Endothelial cell of umbilical vein (primary cell): ENCODE measurements around the gene RAB3B. TPM values are rescaled to one million over a fixed set of nuclear protein-coding genes. Genes with fewer than 3 reads are reported as not detected.

Experiments
- BruUV-seq: library from RNA; stranded (reverse); fragments of 400-500 nt; replicated peaks from 2 replicates; lab custom pipeline; 2021; lab: Mats Ljungman, UMichigan
- CTCF ChIA-PET: fragments of 300-600, 350-600 bp; sonication (Branson Sonifier 250); formaldehyde crosslinking; loops from one replicate; lab custom pipeline; 2021; ENCODE audit warnings: antibody characterized with exemption, inconsistent platforms; lab: Charles Lee
- POLR2A ChIA-PET: fragments of 300-600, 350-600 bp; sonication (Branson Sonifier 250); formaldehyde crosslinking; loops from one replicate; lab custom pipeline; 2021; ENCODE audit warnings: antibody characterized with exemption, inconsistent platforms; lab: Charles Lee
- DNase-seq: peaks from one replicate; pipeline ENCODE4 v3.0.0-alpha.2; 2011; ENCODE audit warnings: low read depth, low spot score
- FAIRE-seq: peaks from 2 replicates; lab custom pipeline; 2011; peaks lifted over from hg19 to GRCh38; lab: Jason Lieb, UNC
- H2AFZ ChIP-seq: 2 replicates; pipeline ENCODE4 v1.6.0; 2012; ENCODE audit warnings: low read depth, low read length, control low read depth, inconsistent platforms
- H3K27ac ChIP-seq: 2 replicates; pipeline ENCODE4 v1.5.1; 2011; ENCODE audit warnings: low read depth, mild to moderate bottlenecking, control low read depth, low read length, moderate library complexity; ENCODE audit not compliant: insufficient read depth
- H3K27me3 ChIP-seq, 2 experiments: 2 replicates each; pipeline versions ENCODE4 v1.6.0 to v1.6.1; 2011; ENCODE audit warnings: low read length in 2 of 2, mixed read lengths in 1 of 2; ENCODE audit not compliant: control insufficient read depth in 2 of 2, insufficient read depth in 2 of 2
- H3K36me3 ChIP-seq, 2 experiments: 2 replicates in 1 of 2; 3 replicates in 1 of 2; pipeline ENCODE4 v1.5.1; 2011; ENCODE audit warnings: low read length in 2 of 2, mild to moderate bottlenecking in 1 of 2, moderate library complexity in 1 of 2; ENCODE audit not compliant: control insufficient read depth in 2 of 2, insufficient read depth in 2 of 2; ENCODE audit errors: extremely low read depth in 1 of 2
- H3K4me1 ChIP-seq: 3 replicates; pipeline ENCODE4 v1.5.1; 2011; ENCODE audit warnings: mild to moderate bottlenecking, low read length; ENCODE audit not compliant: control insufficient read depth, insufficient read depth; ENCODE audit errors: extremely low read depth
- H3K4me2 ChIP-seq: 2 replicates; pipeline ENCODE4 v1.6.1; 2011; ENCODE audit warnings: low read length, control low read depth, mixed read lengths; ENCODE audit not compliant: insufficient read depth
- H3K4me3 ChIP-seq, 3 experiments: fragments of 200-600 bp in 1 of 3; sonication (generic), shearing (Covaris generic) in 1 of 3; replicated peaks in 1 of 3; 2 replicates each; pipeline ENCODE4 v1.5.1; 2011 to 2016; ENCODE audit warnings: control low read depth in 3 of 3, low read length in 3 of 3, mild to moderate bottlenecking in 2 of 3, inconsistent platforms in 1 of 3, low read depth in 1 of 3, moderate library complexity in 1 of 3; ENCODE audit not compliant: insufficient read depth in 1 of 3
- H3K79me2 ChIP-seq: 2 replicates; pipeline ENCODE4 v1.6.0; 2012; ENCODE audit warnings: low read length, inconsistent platforms; ENCODE audit not compliant: control insufficient read depth, insufficient read depth
- H3K9ac ChIP-seq: replicated peaks from 2 replicates; pipeline ENCODE3; 2011; ENCODE audit warnings: low read length, control low read depth; ENCODE audit not compliant: insufficient read depth; ENCODE audit errors: extremely low read depth
- H3K9me1 ChIP-seq: replicated peaks from 3 replicates; pipeline ENCODE4 v1.6.0; 2011; ENCODE audit warnings: mild to moderate bottlenecking, low read length; ENCODE audit not compliant: control insufficient read depth, insufficient read depth; ENCODE audit errors: extremely low read depth
- H3K9me3 ChIP-seq: replicated peaks from 2 replicates; pipeline ENCODE4 v1.5.1; 2012; ENCODE audit warnings: low read length, inconsistent platforms; ENCODE audit not compliant: control insufficient read depth, insufficient read depth
- H4K20me1 ChIP-seq: replicated peaks from 2 replicates; pipeline ENCODE3; 2011; ENCODE audit warnings: mild to moderate bottlenecking, low read length; ENCODE audit not compliant: control insufficient read depth, insufficient read depth; ENCODE audit errors: extremely low read depth
- EZH2 ChIP-seq: IDR thresholded peaks from 2 replicates; pipeline ENCODE4 v1.6.1; 2012; ENCODE audit warnings: borderline replicate concordance, low read depth, mild to moderate bottlenecking, moderate library complexity, low read length, inconsistent platforms; ENCODE audit not compliant: severe bottlenecking
- FOS ChIP-seq: IDR thresholded peaks from 2 replicates; pipeline ENCODE4 v1.6.1; 2011; ENCODE audit warnings: mild to moderate bottlenecking, low read length, moderate library complexity, borderline replicate concordance; ENCODE audit not compliant: insufficient read depth
- GATA2 ChIP-seq: IDR thresholded peaks from 2 replicates; pipeline ENCODE4 v1.7.0; 2011; ENCODE audit warnings: low read depth, mild to moderate bottlenecking, moderate library complexity, mixed read lengths, low read length; ENCODE audit not compliant: insufficient read length, insufficient read depth
- JUN ChIP-seq: IDR thresholded peaks from 2 replicates; pipeline ENCODE4 v1.6.1; 2011; ENCODE audit warnings: borderline replicate concordance, low read depth; ENCODE audit not compliant: insufficient read length, insufficient read depth
- MAX ChIP-seq: IDR thresholded peaks from 2 replicates; pipeline ENCODE4 v1.6.1; 2011; ENCODE audit not compliant: insufficient read depth, insufficient read length
- MYC ChIP-seq: IDR thresholded peaks from one replicate; pipeline ENCODE4 v1.6.1; 2011; ENCODE audit warnings: mild to moderate bottlenecking, low read depth, low read length
- POLR2A ChIP-seq: IDR thresholded peaks from 2 replicates; pipeline ENCODE4 v1.6.1; 2012; ENCODE audit warnings: low read depth, mild to moderate bottlenecking, control low read depth, low read length
- POLR2AphosphoS5 ChIP-seq: IDR thresholded peaks from 2 replicates; pipeline ENCODE4 v1.6.1; 2012; ENCODE audit warnings: low read depth, mild to moderate bottlenecking, control low read depth, low read length, moderate library complexity; ENCODE audit not compliant: insufficient read depth
- dilution Hi-C: fragments of 300-500 bp; cut with MboI; formaldehyde crosslinking; loops from one replicate; pipeline ENCODE4 v1.15.0; 2019; ENCODE audit warnings: low sequenced_read_pairs; ENCODE audit not compliant: extremely low pct_ligation_motif_present
- intact Hi-C: fragments of 100-400 bp; cut with micrococcal nuclease; formaldehyde crosslinking; loops from one replicate; pipeline ENCODE4 v1.10.0; 2022
- polyA plus RNA-seq, 4 experiments: library from polyadenylated mRNA; depleted of rRNA in 3 of 4; stranded (reverse) in 3 of 4; unstranded in 1 of 4; fragments of >200 nt; gene quantifications; 2 replicates each; pipeline versions ENCODE4 v1.2.1 to v1.2.3, GENCODE V29; 2011 to 2012; ENCODE audit warnings: missing spikeins in 1 of 4
- total RNA-seq: library from RNA; stranded (reverse); gene quantifications from 2 replicates; pipeline ENCODE4 v1.2.3, GENCODE V29; 2021
- TF ChIP-seq, protein P1 (sequence below), 2 donors: IDR thresholded peaks; 1 replicate in 1 of 2; 2 replicates in 1 of 2; pipeline ENCODE4 v1.5.1; 2011; ENCODE audit warnings: low read length in 2 of 2, mild to moderate bottlenecking in 2 of 2, moderate library complexity in 2 of 2, control low read depth in 1 of 2, inconsistent platforms in 1 of 2, low read depth in 1 of 2; ENCODE audit not compliant: insufficient read depth in 1 of 2; ENCODE audit errors: extremely low read depth in 1 of 2

RAB3B gene
- total and polyA plus RNA-seq, 2 donors (not counting 3 experiments of a cell fraction or from before 2014, with no cell fraction given), result 4.1 to 10.4 TPM

DNA sequence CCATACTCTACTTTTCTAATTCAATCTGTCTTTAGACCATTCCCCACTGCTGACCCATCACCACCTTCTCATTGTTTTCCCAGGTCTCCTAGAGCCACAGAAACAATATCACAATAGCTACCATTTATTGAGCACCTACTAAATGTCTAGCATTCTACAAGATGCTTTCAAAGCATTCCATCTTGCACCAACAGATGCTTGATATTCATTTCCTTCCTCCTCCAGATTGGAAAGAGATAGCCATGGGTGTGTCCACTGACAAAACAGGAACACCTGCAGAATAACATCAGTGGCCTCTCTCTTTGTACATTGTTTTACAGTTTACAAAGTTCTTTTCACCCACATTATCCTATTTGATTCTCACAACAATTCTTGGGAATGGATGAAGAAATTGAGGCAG, 2.2 kb downstream of the RAB3B start:
- H3K79me2 ChIP-seq, result no peaks in the 10 kb centered on the region
- POLR2A ChIA-PET, result no interaction called here
- DNase-seq (no peak), FAIRE-seq (no peak)
- no peak overlapping the region for H3K27ac ChIP-seq
- no peaks in the 10 kb centered on the region for H3K9me1 ChIP-seq
- no peaks in the 10 kb centered on the region for H3K36me3 ChIP-seq
- H2AFZ ChIP-seq, result no peak overlapping the region
- H4K20me1 ChIP-seq, result no peaks in the 10 kb centered on the region
- TF ChIP-seq POLR2AphosphoS5 (no peak), GATA2 (peak; percentile 46)
- H3K4me1 ChIP-seq, result no peaks in the 10 kb centered on the region
- H3K9ac ChIP-seq, result no peak overlapping the region
- intact Hi-C loops, result loop anchor here (5.0 kb wide), 1 partner anchor 189 kb away; no protein-coding TSS in a partner anchor
- CTCF ChIA-PET, result no interaction called here
- no peaks in the 10 kb centered on the region for H3K9me3 ChIP-seq
- no peak overlapping the region for H3K4me2 ChIP-seq
- peaks cover 12 to 16% of the 10 kb centered on the region in 2 experiments for H3K27me3 ChIP-seq
- BruUV-seq, result no TSS peak
- no peak overlapping the region for H3K4me3 ChIP-seq
- dilution Hi-C loops, result no loop called here

- H3K9me1 ChIP-seq, result no peaks in the 10 kb centered on the region
- no peak overlapping the region for H3K4me2 ChIP-seq
- FAIRE-seq, result no peak
- no peak overlapping the region for H3K9ac ChIP-seq
- BruUV-seq, result no TSS peak
- no peak overlapping the region for H3K4me3 ChIP-seq
- H3K9me3 ChIP-seq, result no peaks in the 10 kb centered on the region
- no peak for DNase-seq
- ChIA-PET CTCF (no interaction called here), POLR2A (no interaction called here)
- H3K79me2 ChIP-seq, result no peaks in the 10 kb centered on the region
- dilution Hi-C loops, result no loop called here
- peaks cover 0 to 5% of the 10 kb centered on the region in 2 experiments for H3K27me3 ChIP-seq
- no peak overlapping the region for H3K27ac ChIP-seq
- TF ChIP-seq FOS, result no peak
- TF ChIP-seq EZH2, result no peak
- TF ChIP-seq MYC, result no peak
- no peak for TF ChIP-seq POLR2AphosphoS5
- no peak for TF ChIP-seq JUN
- TF ChIP-seq, protein P1, sequence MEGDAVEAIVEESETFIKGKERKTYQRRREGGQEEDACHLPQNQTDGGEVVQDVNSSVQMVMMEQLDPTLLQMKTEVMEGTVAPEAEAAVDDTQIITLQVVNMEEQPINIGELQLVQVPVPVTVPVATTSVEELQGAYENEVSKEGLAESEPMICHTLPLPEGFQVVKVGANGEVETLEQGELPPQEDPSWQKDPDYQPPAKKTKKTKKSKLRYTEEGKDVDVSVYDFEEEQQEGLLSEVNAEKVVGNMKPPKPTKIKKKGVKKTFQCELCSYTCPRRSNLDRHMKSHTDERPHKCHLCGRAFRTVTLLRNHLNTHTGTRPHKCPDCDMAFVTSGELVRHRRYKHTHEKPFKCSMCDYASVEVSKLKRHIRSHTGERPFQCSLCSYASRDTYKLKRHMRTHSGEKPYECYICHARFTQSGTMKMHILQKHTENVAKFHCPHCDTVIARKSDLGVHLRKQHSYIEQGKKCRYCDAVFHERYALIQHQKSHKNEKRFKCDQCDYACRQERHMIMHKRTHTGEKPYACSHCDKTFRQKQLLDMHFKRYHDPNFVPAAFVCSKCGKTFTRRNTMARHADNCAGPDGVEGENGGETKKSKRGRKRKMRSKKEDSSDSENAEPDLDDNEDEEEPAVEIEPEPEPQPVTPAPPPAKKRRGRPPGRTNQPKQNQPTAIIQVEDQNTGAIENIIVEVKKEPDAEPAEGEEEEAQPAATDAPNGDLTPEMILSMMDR (IDR thresholded peaks at IDR 0.05; ENCODE audit: extremely low read depth in 1 of 2, insufficient read depth in 1 of 2, low read depth in 1 of 2, low read length in 2 of 2), result no peak
- no peak for TF ChIP-seq POLR2A
- no peak for TF ChIP-seq GATA2
- TF ChIP-seq MAX, result no peak
- no peaks in the 10 kb centered on the region for H3K4me1 ChIP-seq
- H4K20me1 ChIP-seq, result no peaks in the 10 kb centered on the region
- no peaks in the 10 kb centered on the region for H3K36me3 ChIP-seq
- intact Hi-C loops, result loop anchor here (5.0 kb wide), 1 partner anchor 191 kb away; no protein-coding TSS in a partner anchor
- no peak overlapping the region for H2AFZ ChIP-seq
Observed at GRCh38 chr1:51986718-51987117, 3.8 kb downstream of the RAB3B start.
